SK-N-MC (cell line): ENCODE results near the gene CREM.

Source experiments
- DNase-seq: peaks from one replicate; pipeline ENCODE4 v3.0.0-alpha.2; 2011; ENCODE audit warnings: low read depth, low spot score
- H3K27ac ChIP-seq: fragments of 200-600 bp; sonication (generic); 2 replicates; pipeline ENCODE4 v1.5.1; 2016; ENCODE audit warnings: mixed run types
- H3K36me3 ChIP-seq: fragments of 200-600 bp; sonication (generic); 2 replicates; pipeline ENCODE4 v1.6.1; 2017; ENCODE audit warnings: antibody characterized with exemption, low read length, mixed read lengths; ENCODE audit not compliant: insufficient read depth
- H3K4me3 ChIP-seq: fragments of 200-600 bp; sonication (generic); 2 replicates; pipeline ENCODE4 v1.5.1; 2016
- H3K9ac ChIP-seq: fragments of 200-600 bp; sonication (generic); 2 replicates; pipeline ENCODE4 v1.8.0; 2017; ENCODE audit warnings: mixed run types, mixed read lengths; ENCODE audit not compliant: insufficient read length
- H3K9me3 ChIP-seq: fragments of 200-600 bp; sonication (generic); 2 replicates; pipeline ENCODE4 v1.6.1; 2017; ENCODE audit warnings: low read depth, mild to moderate bottlenecking, antibody characterized with exemption, low read length, moderate library complexity, mixed read lengths
- EZH2 ChIP-seq: fragments of 200-600 bp; sonication (generic); IDR thresholded peaks from one replicate; pipeline ENCODE4 v1.6.1; 2017; ENCODE audit warnings: antibody characterized with exemption
- FOXP2 ChIP-seq: optimal IDR thresholded peaks from 2 replicates; pipeline ENCODE3; 2011; ENCODE audit warnings: mild to moderate bottlenecking, moderate library complexity; ENCODE audit not compliant: insufficient read depth; ENCODE audit errors: extremely low read length, control extremely low read depth
- POLR2AphosphoS5 ChIP-seq: IDR thresholded peaks from 2 replicates; pipeline ENCODE4 v1.6.1; 2012; ENCODE audit warnings: mild to moderate bottlenecking, low read depth, low read length, borderline replicate concordance

Gene CREM

GRCh38 chr10:35228058-35228457, 101.4 kb downstream of the CREM start:
- no peaks in the 10 kb centered on the region for H3K36me3 ChIP-seq
- DNase-seq, result no peak
- no peaks in the 10 kb centered on the region for H3K9me3 ChIP-seq
- H3K9ac ChIP-seq, result no peak overlapping the region
- no peak overlapping the region for H3K27ac ChIP-seq
- no peak for TF ChIP-seq POLR2AphosphoS5
- H3K4me3 ChIP-seq, result no peak overlapping the region

- Histone ChIP-seq H3K36me3 (no peaks in the 10 kb centered on the region), H3K9ac (no peak overlapping the region), H3K27ac (no peak overlapping the region), H3K9me3 (no peaks in the 10 kb centered on the region), H3K4me3 (no peak overlapping the region)
- TF ChIP-seq EZH2 (no peak), FOXP2 (no peak), POLR2AphosphoS5 (no peak)
- no peak for DNase-seq
These were observed 105.0 kb downstream of the CREM start for GRCh38 chr10:35231646-35232045.

- TF ChIP-seq POLR2AphosphoS5, result no peak
- no peak for TF ChIP-seq EZH2
- no peak for TF ChIP-seq FOXP2
- no peak for DNase-seq
- no peak overlapping the region for H3K4me3 ChIP-seq
These were observed 105.9 kb downstream of the CREM start for GRCh38 chr10:35232527-35232926.

GRCh38 chr10:35234073-35234472, 107.4 kb downstream of the CREM start:
- TF ChIP-seq FOXP2, result no peak
- TF ChIP-seq POLR2AphosphoS5, result no peak
- TF ChIP-seq EZH2, result no peak
- Histone ChIP-seq H3K4me3 (no peak overlapping the region), H3K27ac (no peak overlapping the region), H3K9me3 (no peaks in the 10 kb centered on the region), H3K36me3 (no peaks in the 10 kb centered on the region), H3K9ac (no peak overlapping the region)
- DNase-seq, result no peak

More at GRCh38 chr10:35232527-35232926, 105.9 kb downstream of the CREM start:
- Histone ChIP-seq H3K9me3 (no peaks in the 10 kb centered on the region), H3K27ac (peak overlapping the region; percentile 19; the same call in 1 of the 2 replicates), H3K36me3 (no peaks in the 10 kb centered on the region), H3K9ac (no peak overlapping the region)

GRCh38 chr10:35236739-35237138, 110.1 kb downstream of the CREM start:
- Histone ChIP-seq H3K4me3 (no peak overlapping the region), H3K9ac (no peak overlapping the region), H3K27ac (no peak overlapping the region), H3K9me3 (no peaks in the 10 kb centered on the region), H3K36me3 (no peaks in the 10 kb centered on the region)
- DNase-seq, result no peak
- TF ChIP-seq POLR2AphosphoS5 (no peak), FOXP2 (no peak), EZH2 (no peak)

- DNase-seq, result no peak
- Histone ChIP-seq H3K4me3 (no peak overlapping the region), H3K9ac (no peak overlapping the region), H3K36me3 (no peaks in the 10 kb centered on the region), H3K9me3 (no peaks in the 10 kb centered on the region), H3K27ac (no peak overlapping the region)
- TF ChIP-seq FOXP2 (no peak), POLR2AphosphoS5 (no peak), EZH2 (no peak)
These were observed 111.3 kb downstream of the CREM start for GRCh38 chr10:35237766-35238512.

GRCh38 chr10:35244549-35244948, 117.9 kb downstream of the CREM start:
- H3K9ac ChIP-seq, result no peak overlapping the region
- H3K27ac ChIP-seq, result no peak overlapping the region
- TF ChIP-seq EZH2 (no peak), POLR2AphosphoS5 (no peak), FOXP2 (no peak)
- DNase-seq, result no peak
- no peaks in the 10 kb centered on the region for H3K9me3 ChIP-seq
- H3K36me3 ChIP-seq, result no peaks in the 10 kb centered on the region
- no peak overlapping the region for H3K4me3 ChIP-seq

- H3K9me3 ChIP-seq, result no peaks in the 10 kb centered on the region
- no peak overlapping the region for H3K27ac ChIP-seq
- TF ChIP-seq FOXP2, result no peak
- no peak for TF ChIP-seq POLR2AphosphoS5
- no peak for TF ChIP-seq EZH2
- H3K4me3 ChIP-seq, result no peak overlapping the region
- no peak overlapping the region for H3K9ac ChIP-seq
- DNase-seq, result no peak
- no peaks in the 10 kb centered on the region for H3K36me3 ChIP-seq
These were observed 120.2 kb downstream of the CREM start for GRCh38 chr10:35246770-35247343.

- H3K4me3 ChIP-seq, result no peak overlapping the region
- no peaks in the 10 kb centered on the region for H3K9me3 ChIP-seq
- no peak overlapping the region for H3K27ac ChIP-seq
- H3K36me3 ChIP-seq, result no peaks in the 10 kb centered on the region
- H3K9ac ChIP-seq, result no peak overlapping the region
- TF ChIP-seq EZH2 (no peak), POLR2AphosphoS5 (no peak), FOXP2 (no peak)
- no peak for DNase-seq
These were observed 124.9 kb downstream of the CREM start for GRCh38 chr10:35251373-35252100.
